HG03342 (cell line): Measurements from ENCODE around the gene APOL6.
"Not testable (repeated sequence)": the region's sequence is repeated elsewhere in the genome, so short reads cannot be mapped to it uniquely, and the experiment has no call there.

ENCODE experiments used
- ATAC-seq: cut with Tn5 transposase; IDR thresholded peaks from one replicate; pipeline ENCODE4 v1.9.1; 2021; ENCODE audit warnings: mild to moderate bottlenecking, moderate library complexity; ENCODE audit not compliant: unreplicated experiment

Gene APOL6

GRCh38 chr22:35617137-35617755 lies 31.0 kb upstream of the APOL6 start, which contains the start of gene MB:
Gene MB (minus strand): TSS chr22:35617329. CDS start chr22:35617257, 72 bp downstream.
- no peak for ATAC-seq

- no peak for ATAC-seq
Measured at GRCh38 chr22:35618427-35619223, 29.6 kb upstream of the APOL6 start.

- ATAC-seq = no peak
Measured at GRCh38 chr22:35619336-35620094, 28.7 kb upstream of the APOL6 start.

GRCh38 chr22:35620624-35621251 lies 27.5 kb upstream of the APOL6 start:
- no peak for ATAC-seq

- no peak for ATAC-seq
Measured at GRCh38 chr22:35621451-35621850, 26.8 kb upstream of the APOL6 start.

GRCh38 chr22:35622191-35622913 lies 25.9 kb upstream of the APOL6 start:
- no peak for ATAC-seq

GRCh38 chr22:35623885-35624284 lies 24.4 kb upstream of the APOL6 start:
- not testable (repeated sequence) for ATAC-seq

GRCh38 chr22:35624547-35624946 lies 23.7 kb upstream of the APOL6 start:
- no peak for ATAC-seq

- no peak for ATAC-seq
Measured at GRCh38 chr22:35625763-35626432, 22.3 kb upstream of the APOL6 start.

GRCh38 chr22:35627267-35628041 lies 20.8 kb upstream of the APOL6 start:
- no peak for ATAC-seq

GRCh38 chr22:35628732-35629131 lies 19.5 kb upstream of the APOL6 start:
- ATAC-seq = no peak

- ATAC-seq = no peak
Measured at GRCh38 chr22:35629406-35630216, 18.6 kb upstream of the APOL6 start.

- ATAC-seq = no peak
Measured at GRCh38 chr22:35630387-35630793, 17.9 kb upstream of the APOL6 start.

GRCh38 chr22:35630891-35631290 lies 17.4 kb upstream of the APOL6 start:
- no peak for ATAC-seq

- ATAC-seq = no peak
Measured at GRCh38 chr22:35631597-35631996, 16.6 kb upstream of the APOL6 start.

- ATAC-seq = no peak
Measured at GRCh38 chr22:35632935-35633334, 15.3 kb upstream of the APOL6 start.

GRCh38 chr22:35633520-35633919 lies 14.7 kb upstream of the APOL6 start:
- no peak for ATAC-seq

GRCh38 chr22:35634015-35634414 lies 14.2 kb upstream of the APOL6 start:
- ATAC-seq = no peak
